Activated T-helper 1 cell treated with anti-CD3 and anti-CD28 coated beads, Interleukin-2, amount 50 U/mL, for 16 hours (primary cell): ENCODE data around the gene RNASE12.

Experiments
- DNase-seq, 2 donors: peaks; one replicate each; pipeline ENCODE4 v3.0.0-alpha.2; 2020; ENCODE audit warnings: low read depth in 1 of 2, low spot score in 1 of 2

RNASE12 gene

GRCh38 chr14:20546877-20547276, 44.3 kb downstream of the RNASE12 start:
- no peak for DNase-seq
